Neuronal stem cell (in vitro differentiated cells): Measurements from ENCODE around the gene PCLAF.
"Not testable (repeated sequence)": the region's sequence is repeated elsewhere in the genome, so short reads cannot be mapped to it uniquely, and the experiment has no call there.

Source experiments
- DNase-seq: peaks from one replicate; pipeline ENCODE4 v3.0.0-alpha.2; 2013; ENCODE audit warnings: low spot score
- H2AFZ ChIP-seq: one replicate; pipeline ENCODE4 v1.6.1; 2013; ENCODE audit warnings: mild to moderate bottlenecking, low read length, inconsistent platforms
- H2AK5ac ChIP-seq: 2 replicates; pipeline ENCODE4 v1.6.1; 2013; ENCODE audit warnings: low read depth, mild to moderate bottlenecking, inconsistent platforms, low read length, moderate library complexity, mixed read lengths
- H2BK120ac ChIP-seq: 2 replicates; pipeline ENCODE4 v1.6.1; 2013; ENCODE audit warnings: low read depth, mild to moderate bottlenecking, inconsistent platforms, low read length, moderate library complexity, mixed read lengths
- H2BK12ac ChIP-seq: one replicate; pipeline ENCODE4 v1.6.1; 2013; ENCODE audit warnings: low read length, inconsistent platforms
- H2BK15ac ChIP-seq: 2 replicates; pipeline ENCODE4 v1.6.1; 2013; ENCODE audit warnings: mild to moderate bottlenecking, low read length, inconsistent platforms, mixed read lengths
- H2BK5ac ChIP-seq: one replicate; pipeline ENCODE4 v1.6.1; 2013; ENCODE audit warnings: inconsistent platforms, mild to moderate bottlenecking, low read length, moderate library complexity
- H3K14ac ChIP-seq: one replicate; pipeline ENCODE4 v1.6.1; 2013; ENCODE audit warnings: low read length, inconsistent platforms
- H3K18ac ChIP-seq: 2 replicates; pipeline ENCODE4 v1.6.1; 2013; ENCODE audit warnings: low read length, inconsistent platforms
- H3K23ac ChIP-seq: 2 replicates; pipeline ENCODE4 v1.6.1; 2013; ENCODE audit warnings: low read depth, mild to moderate bottlenecking, mixed read lengths, low read length, inconsistent platforms; ENCODE audit not compliant: poor library complexity
- H3K27ac ChIP-seq: replicated peaks from 3 replicates; pipeline ENCODE4 v1.5.1; 2013; ENCODE audit warnings: low read length, inconsistent platforms
- H3K27me3 ChIP-seq, 3 experiments: 2 replicates each; pipeline ENCODE4 v1.6.1; 2013; ENCODE audit warnings: low read length in 3 of 3, mild to moderate bottlenecking in 2 of 3, inconsistent platforms in 1 of 3, low read depth in 1 of 3, mixed read lengths in 1 of 3, moderate library complexity in 1 of 3; ENCODE audit not compliant: control insufficient read depth in 3 of 3, insufficient read depth in 3 of 3
- H3K36me3 ChIP-seq, 2 donors: replicated peaks in 1 of 2; 2 replicates each; pipeline ENCODE4 v1.6.1; 2013; ENCODE audit warnings: low read length in 2 of 2; ENCODE audit not compliant: control insufficient read depth in 2 of 2, insufficient read depth in 2 of 2
- H3K4ac ChIP-seq: 2 replicates; pipeline ENCODE4 v1.6.1; 2013; ENCODE audit warnings: inconsistent platforms, mild to moderate bottlenecking, low read length, moderate library complexity
- H3K4me1 ChIP-seq, 2 donors: 1 replicate in 1 of 2; 2 replicates in 1 of 2; pipeline ENCODE4 v1.6.1; 2013; ENCODE audit warnings: low read length in 2 of 2, low read depth in 1 of 2; ENCODE audit not compliant: control insufficient read depth in 2 of 2, insufficient read depth in 1 of 2
- H3K4me2 ChIP-seq: one replicate; pipeline ENCODE4 v1.6.1; 2013; ENCODE audit warnings: mild to moderate bottlenecking, low read length, inconsistent platforms; ENCODE audit not compliant: insufficient read depth, poor library complexity, severe bottlenecking
- H3K4me3 ChIP-seq, 2 donors: 2 replicates each; pipeline ENCODE4 v1.5.1; 2013; ENCODE audit warnings: low read length in 2 of 2, mild to moderate bottlenecking in 2 of 2, inconsistent platforms in 1 of 2, moderate library complexity in 1 of 2
- H3K79me1 ChIP-seq: one replicate; pipeline ENCODE4 v1.6.1; 2013; ENCODE audit warnings: low read depth, mild to moderate bottlenecking, inconsistent platforms, low read length, moderate library complexity
- H3K9ac ChIP-seq: one replicate; pipeline ENCODE4 v1.6.1; 2013; ENCODE audit warnings: mild to moderate bottlenecking, low read depth, low read length, inconsistent platforms; ENCODE audit not compliant: poor library complexity
- H3K9me3 ChIP-seq, 2 donors: replicated peaks in 1 of 2; 2 replicates each; pipeline versions ENCODE3 to v1.6.1; 2013; ENCODE audit warnings: low read length in 2 of 2, mild to moderate bottlenecking in 2 of 2, inconsistent platforms in 1 of 2, low read depth in 1 of 2, mixed read lengths in 1 of 2, moderate library complexity in 1 of 2; ENCODE audit not compliant: control insufficient read depth in 2 of 2, insufficient read depth in 1 of 2
- H4K8ac ChIP-seq: one replicate; pipeline ENCODE4 v1.6.1; 2013; ENCODE audit warnings: low read depth, mild to moderate bottlenecking, inconsistent platforms, low read length, moderate library complexity
- H4K91ac ChIP-seq: one replicate; pipeline ENCODE4 v1.6.1; 2013; ENCODE audit warnings: low read length, low read depth, mild to moderate bottlenecking, inconsistent platforms; ENCODE audit not compliant: poor library complexity
- WGBS, 2 donors: extraction: QIAGEN DNeasy Blood & Tissue Kit; methylation state at CpG; one replicate each; pipeline ENCODE4 v1.1.7; 2013; ENCODE audit warnings: missing lambda C conversion rate in 2 of 2, mixed read lengths in 1 of 2; ENCODE audit not compliant: insufficient read length in 2 of 2, insufficient replicate concordance in 1 of 2; ENCODE audit errors: extremely low coverage in 2 of 2; 5-methylcytosine and 5-hydroxymethylcytosine counted together

The PCLAF gene

GRCh38 chr15:64400583-64400982 lies 19.3 kb upstream of the PCLAF start:
- no peak overlapping the region for H4K91ac ChIP-seq
- H3K9ac ChIP-seq, result no peak overlapping the region
- H3K79me1 ChIP-seq, result no peaks in the 10 kb centered on the region
- no peak overlapping the region for H3K4me3 ChIP-seq
- WGBS, 2 donors, result no CpG with 5 or more reads among the region's 2 CpGs
- H3K4me1 ChIP-seq, result no peaks in the 10 kb centered on the region
- H2AK5ac ChIP-seq, result no peak overlapping the region
- H4K8ac ChIP-seq, result no peak overlapping the region
- H3K4ac ChIP-seq, result no peak overlapping the region
- H2BK120ac ChIP-seq, result no peak overlapping the region
- no peak overlapping the region for H3K4me2 ChIP-seq
- H3K18ac ChIP-seq, result no peak overlapping the region
- no peak for DNase-seq
- H2BK5ac ChIP-seq, result no peak overlapping the region
- H2AFZ ChIP-seq, result no peak overlapping the region
- peaks cover 16 to 82% of the 10 kb centered on the region in 2 donors for H3K36me3 ChIP-seq
- no peak overlapping the region for H3K14ac ChIP-seq
- no peak overlapping the region for H2BK12ac ChIP-seq
- no peaks in the 10 kb centered on the region for H3K9me3 ChIP-seq
- H3K27me3 ChIP-seq, result no peaks in the 10 kb centered on the region
- no peak overlapping the region for H3K23ac ChIP-seq
- no peak overlapping the region for H3K27ac ChIP-seq
- no peak overlapping the region for H2BK15ac ChIP-seq

GRCh38 chr15:64398575-64398974 lies 17.3 kb upstream of the PCLAF start:
- Histone ChIP-seq H2BK5ac (no peak overlapping the region), H3K27ac (no peak overlapping the region), H2BK15ac (no peak overlapping the region), H3K4me1 (no peaks in the 10 kb centered on the region), H2BK120ac (no peak overlapping the region), H4K8ac (no peak overlapping the region), H4K91ac (no peak overlapping the region), H2AFZ (no peak overlapping the region), H3K4ac (no peak overlapping the region), H2BK12ac (no peak overlapping the region), H2AK5ac (no peak overlapping the region), H3K9me3 (no peaks in the 10 kb centered on the region), H3K23ac (no peak overlapping the region), H3K27me3 (no peaks in the 10 kb centered on the region), H3K9ac (no peak overlapping the region), H3K4me3 (no peak overlapping the region), H3K36me3 (peaks cover 13 to 87% of the 10 kb centered on the region in 2 donors), H3K18ac (no peak overlapping the region), H3K4me2 (no peak overlapping the region), H3K79me1 (no peaks in the 10 kb centered on the region), H3K14ac (no peak overlapping the region)
- WGBS, 2 donors, result no CpG with 5 or more reads among the region's 2 CpGs
- no peak for DNase-seq

GRCh38 chr15:64396789-64397188 lies 15.5 kb upstream of the PCLAF start:
- no peak overlapping the region for H3K4ac ChIP-seq
- no peak overlapping the region for H3K14ac ChIP-seq
- H3K36me3 ChIP-seq, result peaks cover 13 to 81% of the 10 kb centered on the region in 2 donors
- no peak overlapping the region for H3K27ac ChIP-seq
- no peak overlapping the region for H2AFZ ChIP-seq
- H3K9ac ChIP-seq, result no peak overlapping the region
- H2BK5ac ChIP-seq, result no peak overlapping the region
- H3K4me3 ChIP-seq, result no peak overlapping the region
- no peaks in the 10 kb centered on the region for H3K9me3 ChIP-seq
- H2BK120ac ChIP-seq, result no peak overlapping the region
- H3K4me2 ChIP-seq, result no peak overlapping the region
- H3K27me3 ChIP-seq, result no peaks in the 10 kb centered on the region
- no peak overlapping the region for H2AK5ac ChIP-seq
- H2BK12ac ChIP-seq, result no peak overlapping the region
- no peak overlapping the region for H3K23ac ChIP-seq
- H4K91ac ChIP-seq, result no peak overlapping the region
- H2BK15ac ChIP-seq, result no peak overlapping the region
- no peak for DNase-seq
- H3K4me1 ChIP-seq, result no peaks in the 10 kb centered on the region
- H3K79me1 ChIP-seq, result no peaks in the 10 kb centered on the region
- H4K8ac ChIP-seq, result no peak overlapping the region
- WGBS, 2 donors, result no CpG with 5 or more reads among the region's 5 CpGs
- no peak overlapping the region for H3K18ac ChIP-seq

- H3K9ac ChIP-seq, H3K23ac ChIP-seq, H3K14ac ChIP-seq, H3K4me2 ChIP-seq, H2BK5ac ChIP-seq, H3K4me3 ChIP-seq, H2BK15ac ChIP-seq, H3K18ac ChIP-seq, DNase-seq, H3K4ac ChIP-seq, H3K79me1 ChIP-seq, H3K27ac ChIP-seq, H2AK5ac ChIP-seq, H3K9me3 ChIP-seq, H2BK120ac ChIP-seq, H4K91ac ChIP-seq, H3K27me3 ChIP-seq, H4K8ac ChIP-seq, H2AFZ ChIP-seq, H2BK12ac ChIP-seq, H3K4me1 ChIP-seq: not testable (repeated sequence)
- WGBS, 2 donors, result no CpG with 5 or more reads among the region's 3 CpGs
- H3K36me3 ChIP-seq, result peaks cover under 1 to 42% of the 10 kb centered on the region in 2 donors
Observed at GRCh38 chr15:64392471-64392870, 11.2 kb upstream of the PCLAF start.
